GM12878 (cell line): ENCODE data around the gene MAML3. TPM values are rescaled to one million over a fixed set of nuclear protein-coding genes. Genes with fewer than 3 reads are reported as not detected.

ENCODE experiments used
- ATAC-seq: fragments of 200-7000 bp; cut with Tn5 transposase; 3 replicates; pipeline ENCODE4 v1.9.1; 2020; ENCODE audit warnings: mild to moderate bottlenecking, moderate library complexity
- BruUV-seq: library from RNA; stranded (reverse); fragments of 400-500 nt; replicated peaks from 2 replicates; lab custom pipeline; 2021; lab: Mats Ljungman, UMichigan
- CTCF ChIA-PET: fragments of 300-600 bp; sonication (Branson Sonifier 250); formaldehyde crosslinking; extraction: SDS; loops from one replicate; lab custom pipeline; 2021; ENCODE audit warnings: inconsistent platforms; lab: Yijun Ruan, JAX
- POLR2A ChIA-PET: fragments of 350-600 bp; formaldehyde crosslinking; extraction: SDS; loops from one replicate; lab custom pipeline; 2021; ENCODE audit warnings: inconsistent platforms; lab: Charles Lee
- RAD21 ChIA-PET: fragments of 300-600 bp; sonication (Branson Sonifier 250); formaldehyde crosslinking; loops from one replicate; lab custom pipeline; 2023; ENCODE audit warnings: antibody characterized with exemption; ENCODE audit not compliant: unreplicated experiment; lab: Charles Lee
- SMC1A ChIA-PET: fragments of 300-600 bp; sonication (Branson Sonifier 250); formaldehyde crosslinking; loops from one replicate; lab custom pipeline; 2023; ENCODE audit not compliant: unreplicated experiment, uncharacterized antibody; lab: Charles Lee
- DNase-seq: peaks from one replicate; pipeline ENCODE4 v3.0.0-alpha.2; 2011; ENCODE audit warnings: low read depth, low spot score
- FAIRE-seq: peaks from 3 replicates; lab custom pipeline; 2011; peaks lifted over from hg19 to GRCh38; lab: Jason Lieb, UNC
- H2AFZ ChIP-seq: 2 replicates; pipeline ENCODE4 v1.6.0; 2011; ENCODE audit warnings: low read depth, low read length, control low read depth; ENCODE audit not compliant: control insufficient read depth
- H3K27ac ChIP-seq: 2 replicates; pipeline ENCODE4 v1.5.1; 2011; ENCODE audit warnings: control low read depth; ENCODE audit not compliant: control insufficient read depth, insufficient read depth
- H3K27me3 ChIP-seq, 2 experiments: replicated peaks in 1 of 2; 2 replicates each; pipeline versions ENCODE4 v1.6.0 to v1.6.1; 2011; ENCODE audit warnings: low read length in 1 of 2; ENCODE audit not compliant: control insufficient read depth in 2 of 2, insufficient read depth in 2 of 2
- H3K36me3 ChIP-seq, 2 experiments: 2 replicates each; pipeline ENCODE4 v1.5.1; 2011; ENCODE audit warnings: low read length in 1 of 2; ENCODE audit not compliant: control insufficient read depth in 2 of 2, insufficient read depth in 2 of 2
- H3K4me1 ChIP-seq: 2 replicates; pipeline ENCODE4 v1.6.1; 2011; ENCODE audit warnings: mild to moderate bottlenecking, low read length, moderate library complexity, mixed read lengths; ENCODE audit not compliant: control insufficient read depth, insufficient read depth
- H3K4me2 ChIP-seq: 2 replicates; pipeline ENCODE4 v1.6.0; 2011; ENCODE audit warnings: control low read depth; ENCODE audit not compliant: control insufficient read depth, insufficient read depth
- H3K4me3 ChIP-seq: fragments of 200-600 bp; sonication (generic); 2 replicates; pipeline ENCODE4 v1.5.1; 2016
- H3K79me2 ChIP-seq: 2 replicates; pipeline ENCODE4 v1.6.0; 2011; ENCODE audit warnings: low read length; ENCODE audit not compliant: control insufficient read depth, insufficient read depth
- H3K9ac ChIP-seq: 2 replicates; pipeline ENCODE4 v1.8.0; 2011; ENCODE audit warnings: low read length, control low read depth, mixed read lengths; ENCODE audit not compliant: control insufficient read depth, insufficient read depth
- H3K9me3 ChIP-seq: replicated peaks from 3 replicates; pipeline ENCODE4 v1.5.1; 2011; ENCODE audit warnings: mild to moderate bottlenecking, low read length; ENCODE audit not compliant: control insufficient read depth, insufficient read depth
- H4K20me1 ChIP-seq: 2 replicates; pipeline ENCODE4 v1.6.0; 2011; ENCODE audit not compliant: control insufficient read depth, insufficient read depth
- ATF2 ChIP-seq: IDR thresholded peaks from 2 replicates; pipeline ENCODE4 v1.6.1; 2012; ENCODE audit warnings: low read length, inconsistent platforms
- ATF7 ChIP-seq: fragments of 450-650 bp; IDR thresholded peaks from 2 replicates; pipeline ENCODE4 v1.6.1; 2016; ENCODE audit warnings: low read depth, mild to moderate bottlenecking
- BHLHE40 ChIP-seq, 2 experiments: fragments of 450-650 bp in 1 of 2; IDR thresholded peaks; 2 replicates each; pipeline ENCODE4 v1.6.1; 2011 to 2017; ENCODE audit warnings: low read depth in 2 of 2, borderline replicate concordance in 1 of 2, improper control_type of control experiment in 1 of 2, low read length in 1 of 2, mild to moderate bottlenecking in 1 of 2
- FOS ChIP-seq: IDR thresholded peaks from 3 replicates; pipeline ENCODE4 v1.6.1; 2011; ENCODE audit warnings: borderline replicate concordance; ENCODE audit not compliant: insufficient read length; ENCODE audit errors: extremely low read depth
- GABPA ChIP-seq: IDR thresholded peaks from 2 replicates; pipeline ENCODE4 v1.6.1; 2014; ENCODE audit warnings: antibody characterized with exemption, low read depth, mild to moderate bottlenecking, inconsistent platforms
- MYB ChIP-seq: fragments of 150-350 bp; IDR thresholded peaks from 2 replicates; pipeline ENCODE4 v1.6.1; 2014; ENCODE audit warnings: mild to moderate bottlenecking, low read depth, low read length, borderline replicate concordance
- NFYA ChIP-seq: IDR thresholded peaks from 2 replicates; pipeline ENCODE4 v1.6.1; 2011; ENCODE audit warnings: low read depth, mild to moderate bottlenecking, low read length, improper control_type of control experiment, borderline replicate concordance
- RBBP5 ChIP-seq: fragments of 200-600 bp; sonication (generic); conservative IDR thresholded peaks from 2 replicates; pipeline ENCODE4 v1.6.1; 2016
- RELA ChIP-seq: fragments of 450-650 bp; IDR thresholded peaks from 2 replicates; pipeline ENCODE4 v1.8.0; 2014; ENCODE audit warnings: borderline replicate concordance; ENCODE audit not compliant: partially characterized antibody
- SIN3A ChIP-seq: IDR thresholded peaks from 2 replicates; pipeline ENCODE4 v1.6.1; 2012; ENCODE audit warnings: low read depth, low read length, improper control_type of control experiment
- ZNF217 ChIP-seq: fragments of 450-650 bp; IDR thresholded peaks from 2 replicates; pipeline ENCODE4 v1.6.1; 2017; ENCODE audit warnings: antibody characterized with exemption, mild to moderate bottlenecking
- WGBS: methylation state at CpG from one replicate; pipeline ENCODE4 v1.1.6; 2016; ENCODE audit warnings: low lambda C conversion rate; ENCODE audit not compliant: insufficient replicate concordance, insufficient coverage; ENCODE audit errors: missing lambda C conversion rate; 5-methylcytosine and 5-hydroxymethylcytosine counted together
- in situ Hi-C: fragments of 300-500 bp; cut with MboI; formaldehyde crosslinking; loops from 9 replicates; pipeline ENCODE4 v1.14.3; 2018; ENCODE audit warnings: mixed read lengths
- intact Hi-C: fragments of 100-400 bp; cut with micrococcal nuclease; formaldehyde crosslinking; loops from one replicate; pipeline ENCODE4 v1.14.2; 2022; ENCODE audit not compliant: unreplicated experiment
- polyA plus RNA-seq, 11 experiments: library from polyadenylated mRNA; depleted of rRNA in 4 of 11; unstranded in 6 of 11; stranded (reverse) in 5 of 11; fragments of >200 nt; fragmentation: Nextera tagmentation in 4 of 11; fragmentation: Illumina TruSeq in 1 of 11; extraction: Ambion mirVana in 4 of 11; extraction: Trizol in 1 of 11; gene quantifications; 1 replicate in 1 of 11; 2 replicates in 10 of 11; pipeline versions ENCODE4 v1.2.1 to v1.2.3, GENCODE V29; 2011 to 2016; ENCODE audit warnings: inconsistent platforms in 2 of 11, missing spikeins in 2 of 11, low read depth in 1 of 11
- total RNA-seq, 4 experiments: library from RNA; depleted of rRNA in 3 of 4; stranded (reverse); fragments of >200 nt in 3 of 4; fragmentation: Illumina TruSeq in 1 of 4; extraction: Trizol in 1 of 4; gene quantifications; 2 replicates each; pipeline versions ENCODE4 v1.2.1 to v1.2.3, GENCODE V29; 2013 to 2021
- TF ChIP-seq, protein P1 (sequence below): fragments of 450-650 bp; IDR thresholded peaks from 2 replicates; pipeline ENCODE4 v1.6.1; 2018; ENCODE audit warnings: mild to moderate bottlenecking, low read depth, moderate library complexity; ENCODE audit not compliant: partially characterized antibody
- TF ChIP-seq, protein P2 (sequence below): IDR thresholded peaks from 2 replicates; pipeline ENCODE4 v1.6.1; 2011; ENCODE audit warnings: mild to moderate bottlenecking, low read depth, low read length, moderate library complexity; ENCODE audit not compliant: insufficient replicate concordance
- TF ChIP-seq, protein P3 (sequence below): IDR thresholded peaks from 2 replicates; pipeline ENCODE4 v1.6.1; 2011; ENCODE audit warnings: low read depth, low read length, improper control_type of control experiment, borderline replicate concordance

The MAML3 gene
- total and polyA plus RNA-seq, 10 of the 15 experiments (the other 5 are each of a cell fraction or from before 2014, with no cell fraction given): under 0.01 to 0.53 (median 0.06) TPM; not detected in 2

GRCh38 chr4:139808808-139809756 is 344.9 kb downstream of the MAML3 start (continued):
- TF ChIP-seq, protein P1, sequence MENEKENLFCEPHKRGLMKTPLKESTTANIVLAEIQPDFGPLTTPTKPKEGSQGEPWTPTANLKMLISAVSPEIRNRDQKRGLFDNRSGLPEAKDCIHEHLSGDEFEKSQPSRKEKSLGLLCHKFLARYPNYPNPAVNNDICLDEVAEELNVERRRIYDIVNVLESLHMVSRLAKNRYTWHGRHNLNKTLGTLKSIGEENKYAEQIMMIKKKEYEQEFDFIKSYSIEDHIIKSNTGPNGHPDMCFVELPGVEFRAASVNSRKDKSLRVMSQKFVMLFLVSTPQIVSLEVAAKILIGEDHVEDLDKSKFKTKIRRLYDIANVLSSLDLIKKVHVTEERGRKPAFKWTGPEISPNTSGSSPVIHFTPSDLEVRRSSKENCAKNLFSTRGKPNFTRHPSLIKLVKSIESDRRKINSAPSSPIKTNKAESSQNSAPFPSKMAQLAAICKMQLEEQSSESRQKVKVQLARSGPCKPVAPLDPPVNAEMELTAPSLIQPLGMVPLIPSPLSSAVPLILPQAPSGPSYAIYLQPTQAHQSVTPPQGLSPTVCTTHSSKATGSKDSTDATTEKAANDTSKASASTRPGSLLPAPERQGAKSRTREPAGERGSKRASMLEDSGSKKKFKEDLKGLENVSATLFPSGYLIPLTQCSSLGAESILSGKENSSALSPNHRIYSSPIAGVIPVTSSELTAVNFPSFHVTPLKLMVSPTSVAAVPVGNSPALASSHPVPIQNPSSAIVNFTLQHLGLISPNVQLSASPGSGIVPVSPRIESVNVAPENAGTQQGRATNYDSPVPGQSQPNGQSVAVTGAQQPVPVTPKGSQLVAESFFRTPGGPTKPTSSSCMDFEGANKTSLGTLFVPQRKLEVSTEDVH: no peak

GRCh38 chr4:139808381-139808807 is 345.6 kb downstream of the MAML3 start:
- no peak overlapping the region for H2AFZ ChIP-seq
- no peaks in the 10 kb centered on the region for H4K20me1 ChIP-seq
- SMC1A ChIA-PET: no interaction called here
- no peaks in the 10 kb centered on the region for H3K79me2 ChIP-seq
- H3K27ac ChIP-seq: no peak overlapping the region
- POLR2A ChIA-PET: interaction anchor here (1.4 kb wide), 1 partner anchor 10 kb away, joined by 3 read pairs; no protein-coding TSS in a partner anchor
- H3K36me3 ChIP-seq: no peaks in the 10 kb centered on the region
- H3K4me1 ChIP-seq: no peaks in the 10 kb centered on the region
- WGBS: 30% methylated on average over 4 of the region's 4 CpGs
- intact Hi-C loops: no loop called here
- BruUV-seq: no TSS peak
- H3K9me3 ChIP-seq: peaks cover 3% of the 10 kb centered on the region; the same call in 2 of the 3 replicates
- RAD21 ChIA-PET: interaction anchor here (0.8 kb wide), 1 partner anchor 369 kb away, joined by 3 read pairs; no protein-coding TSS in a partner anchor
- peaks cover 0 to 2% of the 10 kb centered on the region in 2 experiments; a peak in 2 of 4 replicates for H3K27me3 ChIP-seq
- no peak overlapping the region for H3K4me2 ChIP-seq
- FAIRE-seq (no peak), ATAC-seq (no peak), DNase-seq (no peak)
- no peak overlapping the region for H3K4me3 ChIP-seq
- CTCF ChIA-PET: interaction anchor here (1.1 to 2.2 kb wide), 2 partner anchors 26 to 445 kb away, joined by 3 to 8 read pairs; no protein-coding TSS in a partner anchor
- H3K9ac ChIP-seq: no peak overlapping the region
- in situ Hi-C loops: no loop called here
- TF ChIP-seq BHLHE40 (IDR thresholded peaks at IDR 0.05; ENCODE audit: borderline replicate concordance in 1 of 2, low read depth in 2 of 2, low read length in 1 of 2) (no peak), ZNF217 (no peak), ATF2 (no peak), RELA (no peak), SIN3A (no peak), ATF7 (no peak), MYB (no peak), RBBP5 (no peak), NFYA (no peak), GABPA (no peak), FOS (no peak)
- TF ChIP-seq, protein P2, sequence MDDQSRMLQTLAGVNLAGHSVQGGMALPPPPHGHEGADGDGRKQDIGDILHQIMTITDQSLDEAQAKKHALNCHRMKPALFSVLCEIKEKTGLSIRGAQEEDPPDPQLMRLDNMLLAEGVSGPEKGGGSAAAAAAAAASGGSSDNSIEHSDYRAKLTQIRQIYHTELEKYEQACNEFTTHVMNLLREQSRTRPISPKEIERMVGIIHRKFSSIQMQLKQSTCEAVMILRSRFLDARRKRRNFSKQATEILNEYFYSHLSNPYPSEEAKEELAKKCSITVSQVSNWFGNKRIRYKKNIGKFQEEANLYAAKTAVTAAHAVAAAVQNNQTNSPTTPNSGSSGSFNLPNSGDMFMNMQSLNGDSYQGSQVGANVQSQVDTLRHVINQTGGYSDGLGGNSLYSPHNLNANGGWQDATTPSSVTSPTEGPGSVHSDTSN: no peak
- TF ChIP-seq, protein P3, sequence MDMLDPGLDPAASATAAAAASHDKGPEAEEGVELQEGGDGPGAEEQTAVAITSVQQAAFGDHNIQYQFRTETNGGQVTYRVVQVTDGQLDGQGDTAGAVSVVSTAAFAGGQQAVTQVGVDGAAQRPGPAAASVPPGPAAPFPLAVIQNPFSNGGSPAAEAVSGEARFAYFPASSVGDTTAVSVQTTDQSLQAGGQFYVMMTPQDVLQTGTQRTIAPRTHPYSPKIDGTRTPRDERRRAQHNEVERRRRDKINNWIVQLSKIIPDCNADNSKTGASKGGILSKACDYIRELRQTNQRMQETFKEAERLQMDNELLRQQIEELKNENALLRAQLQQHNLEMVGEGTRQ: no peak
